HG03139 (cell line): ENCODE results near the gene ASB14.

Experiments used
- ATAC-seq: cut with Tn5 transposase; IDR thresholded peaks from one replicate; pipeline ENCODE4 v1.9.1; 2021; ENCODE audit not compliant: unreplicated experiment

Gene ASB14

GRCh38 chr3:57261119-57261518, 31.4 kb downstream of the ASB14 start:
- no peak for ATAC-seq

- ATAC-seq = no peak
Measured at GRCh38 chr3:57257678-57258077, 34.8 kb downstream of the ASB14 start.

GRCh38 chr3:57256844-57257243, 35.6 kb downstream of the ASB14 start:
- ATAC-seq = no peak

- no peak for ATAC-seq
Measured at GRCh38 chr3:57252404-57252803, 40.1 kb downstream of the ASB14 start.

- ATAC-seq = no peak
Measured at GRCh38 chr3:57244946-57245345, 47.5 kb downstream of the ASB14 start.

- peak; percentile 52 for ATAC-seq
Measured at GRCh38 chr3:57234613-57235575, 57.6 kb downstream of the ASB14 start.

GRCh38 chr3:57233799-57234198, 58.7 kb downstream of the ASB14 start:
- no peak for ATAC-seq

- no peak for ATAC-seq
Measured at GRCh38 chr3:57230006-57230405, 62.5 kb downstream of the ASB14 start.

- ATAC-seq = peak; percentile 37
Measured at GRCh38 chr3:57227930-57228751, 64.3 kb downstream of the ASB14 start.

GRCh38 chr3:57227204-57227929, 65.1 kb downstream of the ASB14 start, which contains the start of gene APPL1:
Gene APPL1 (plus strand): TSS chr3:57227729. CDS start chr3:57227884, 155 bp downstream.
- ATAC-seq = peak; percentile 91

GRCh38 chr3:57226176-57226575, 66.3 kb downstream of the ASB14 start:
- no peak for ATAC-seq

GRCh38 chr3:57224856-57225255, 67.6 kb downstream of the ASB14 start:
- no peak for ATAC-seq

GRCh38 chr3:57221883-57222282, 70.6 kb downstream of the ASB14 start:
- ATAC-seq = no peak
